SK-MEL-5 (cell line): ENCODE results near the gene FOXB1. TPM values are rescaled to one million over a fixed set of nuclear protein-coding genes. Genes with fewer than 3 reads are reported as not detected.

Experiments
- DNase-seq: peaks from one replicate; pipeline ENCODE4 v3.0.0-alpha.2; 2016; ENCODE audit warnings: low read depth, low spot score
- in situ Hi-C: cut with HindIII; loops from 2 replicates; pipeline ENCODE4 v1.10.0; 2016; ENCODE audit warnings: low sequenced_read_pairs, high pct_unique_total_duplicates, low pct_unique_long_range_greater_than_20kb
- total RNA-seq: library from RNA; depleted of rRNA; stranded (reverse); fragments of >200 nt; shearing (Covaris generic); gene quantifications from 2 replicates; pipeline ENCODE4 v1.2.3, GENCODE V29; 2014

Gene FOXB1
- total RNA-seq, 1 experiment from 2014 or later: not detected

DNA sequence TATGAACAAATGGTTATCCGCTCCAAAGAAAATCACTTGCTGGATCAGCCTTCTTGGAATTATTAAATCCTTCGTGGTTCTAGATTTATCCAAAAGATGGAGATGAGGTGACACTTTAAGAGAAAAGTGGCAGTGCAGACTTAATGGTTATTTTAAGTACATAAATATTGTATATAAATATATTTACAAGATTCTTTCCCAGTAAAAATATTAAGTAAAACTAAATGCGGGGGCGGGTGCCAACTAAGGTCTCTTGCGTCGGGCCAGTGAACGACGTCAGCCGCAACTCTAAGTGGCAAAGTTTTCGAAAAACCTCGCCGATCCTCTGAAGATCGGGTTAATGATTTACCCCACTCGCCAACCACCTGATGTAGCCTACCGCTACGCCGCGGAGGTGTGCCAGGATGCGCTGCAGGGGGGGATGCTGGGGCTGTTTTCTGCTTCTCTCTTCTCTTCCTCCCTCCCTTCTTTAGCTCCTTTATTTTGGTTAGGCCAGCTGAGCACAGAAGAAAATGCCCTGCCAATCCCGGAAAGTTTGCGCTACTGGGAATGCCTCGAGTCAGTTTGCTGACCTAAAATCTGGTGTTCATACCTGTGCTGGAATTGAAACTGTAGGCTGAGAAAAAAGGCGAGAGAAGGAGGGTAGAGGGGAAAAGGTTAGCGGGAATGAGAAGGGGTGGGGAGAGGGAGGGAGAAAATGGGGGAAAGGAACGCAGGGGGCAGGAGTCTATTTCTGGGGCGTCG lies 7.6 kb upstream of the FOXB1 start:
- in situ Hi-C loops: no loop called here
- DNase-seq: no peak

DNA sequence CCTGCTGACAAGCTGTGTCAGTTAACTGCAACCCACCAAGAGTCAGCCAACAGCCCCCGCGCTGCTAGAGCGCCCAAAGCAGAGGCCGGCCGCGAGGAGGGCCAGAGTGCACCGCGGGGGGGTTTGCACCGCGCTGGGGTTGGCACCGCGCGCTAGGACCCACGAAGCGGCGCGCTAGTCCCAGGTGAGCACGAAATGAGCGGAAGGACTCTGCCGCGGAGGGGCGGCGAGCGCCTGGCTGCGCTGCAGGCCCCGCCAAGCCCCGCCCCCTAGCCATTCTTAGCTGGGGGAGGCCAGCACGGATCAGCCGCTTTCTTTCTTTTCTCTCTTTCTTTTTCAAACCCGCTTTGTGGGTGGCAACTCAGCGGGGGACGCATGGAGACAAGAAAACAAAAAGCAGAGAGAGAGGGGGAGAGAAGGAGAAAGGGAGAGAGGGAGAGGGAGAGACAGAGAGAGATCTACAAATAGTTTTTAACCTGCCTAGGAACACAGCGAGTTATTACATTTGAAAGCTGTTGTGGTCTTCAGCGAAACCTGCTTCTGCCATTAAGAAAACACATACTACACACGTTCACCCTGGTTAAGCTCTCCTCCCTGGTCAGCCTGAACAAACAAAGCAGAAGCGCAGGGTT lies 6.9 kb upstream of the FOXB1 start:
- in situ Hi-C loops: no loop called here
- no peak for DNase-seq

DNA sequence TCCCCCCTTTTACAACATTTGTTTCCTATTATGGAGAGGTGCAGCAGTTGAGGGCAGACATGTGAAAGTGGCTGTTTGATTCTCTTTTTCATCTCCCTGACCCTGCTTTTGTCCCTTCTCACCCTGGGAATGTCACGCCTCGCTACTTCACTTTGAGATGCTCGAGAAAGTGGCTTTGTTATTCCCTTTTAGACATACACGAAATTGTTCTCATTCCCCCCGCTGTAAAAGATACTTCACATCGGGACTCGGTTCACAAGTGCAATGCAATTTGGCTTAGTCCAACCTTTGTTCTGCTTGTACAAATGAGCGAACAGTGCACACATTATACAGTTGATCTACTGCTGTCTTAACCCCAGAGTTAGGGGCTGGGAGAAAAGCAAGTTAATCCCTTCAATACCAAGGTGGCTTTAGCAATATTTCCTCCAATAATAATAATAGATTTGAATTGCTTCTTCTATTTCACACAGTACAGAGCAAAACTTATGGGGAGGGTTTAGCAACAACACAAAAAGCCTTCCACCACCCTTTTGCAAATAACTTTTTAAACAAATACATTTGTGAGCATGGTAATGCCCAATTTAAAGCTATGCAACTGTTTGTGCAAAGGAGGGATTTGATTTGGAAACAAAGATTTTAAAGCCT lies 5.7 kb upstream of the FOXB1 start:
- no peak for DNase-seq
- in situ Hi-C loops: no loop called here

DNA sequence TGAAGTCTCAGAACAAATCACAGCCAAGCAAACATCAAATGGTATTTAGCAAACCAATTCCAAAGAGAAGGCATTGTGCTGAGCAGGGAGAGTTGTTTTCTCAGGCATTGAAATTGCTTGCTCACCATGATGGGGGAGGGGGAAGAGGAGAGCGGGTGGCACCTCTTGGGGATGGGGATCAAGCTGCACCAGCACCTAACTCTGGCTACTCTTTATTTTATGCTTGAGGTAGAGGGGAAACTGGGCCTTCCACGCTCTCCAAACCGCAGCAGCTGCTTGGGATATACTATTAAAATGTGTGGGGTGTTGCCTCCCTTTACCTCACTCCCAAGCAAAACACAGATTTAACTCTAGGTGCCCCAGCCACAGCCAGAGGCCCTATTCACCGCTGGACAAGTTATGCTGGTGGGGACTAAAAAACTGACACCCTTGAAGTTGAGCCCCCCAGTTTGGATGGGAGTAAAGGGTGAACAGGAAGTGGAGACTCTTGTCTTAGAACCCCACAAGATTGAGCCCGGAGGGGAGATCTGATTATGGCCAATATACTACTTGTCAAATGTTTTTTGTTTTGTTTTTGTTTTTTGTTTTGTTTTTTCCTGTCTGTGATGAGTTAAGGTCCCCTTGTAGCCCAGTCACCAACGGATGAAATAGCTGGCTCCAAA lies 5.0 kb upstream of the FOXB1 start:
- no peak for DNase-seq
- in situ Hi-C loops: no loop called here

DNA sequence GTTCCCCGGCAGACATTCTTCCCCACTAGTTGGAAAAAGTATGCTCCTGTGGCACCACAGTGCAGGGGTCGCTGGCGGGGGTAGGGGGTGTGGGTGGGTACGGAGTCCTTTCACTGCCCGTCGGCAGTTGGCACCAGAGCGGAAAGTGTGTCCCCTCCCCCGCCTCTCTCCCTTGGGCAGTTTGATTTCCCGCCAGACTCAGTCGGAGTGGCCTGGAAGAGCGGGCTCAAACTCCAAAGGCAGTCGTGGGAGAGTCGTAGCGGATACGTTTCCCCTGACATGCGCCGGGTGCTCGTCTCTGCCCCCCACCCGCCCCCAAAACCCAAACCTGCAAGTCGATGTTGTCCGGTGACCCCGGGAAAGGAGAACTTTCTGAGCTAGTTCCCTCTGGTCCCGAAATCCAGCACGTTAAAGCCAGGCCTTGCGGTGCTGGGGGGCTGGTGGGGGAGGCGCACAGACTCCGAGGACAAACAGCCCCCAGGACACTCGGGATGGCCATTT lies 4.4 kb upstream of the FOXB1 start:
- no peak for DNase-seq
- in situ Hi-C loops: no loop called here

DNA sequence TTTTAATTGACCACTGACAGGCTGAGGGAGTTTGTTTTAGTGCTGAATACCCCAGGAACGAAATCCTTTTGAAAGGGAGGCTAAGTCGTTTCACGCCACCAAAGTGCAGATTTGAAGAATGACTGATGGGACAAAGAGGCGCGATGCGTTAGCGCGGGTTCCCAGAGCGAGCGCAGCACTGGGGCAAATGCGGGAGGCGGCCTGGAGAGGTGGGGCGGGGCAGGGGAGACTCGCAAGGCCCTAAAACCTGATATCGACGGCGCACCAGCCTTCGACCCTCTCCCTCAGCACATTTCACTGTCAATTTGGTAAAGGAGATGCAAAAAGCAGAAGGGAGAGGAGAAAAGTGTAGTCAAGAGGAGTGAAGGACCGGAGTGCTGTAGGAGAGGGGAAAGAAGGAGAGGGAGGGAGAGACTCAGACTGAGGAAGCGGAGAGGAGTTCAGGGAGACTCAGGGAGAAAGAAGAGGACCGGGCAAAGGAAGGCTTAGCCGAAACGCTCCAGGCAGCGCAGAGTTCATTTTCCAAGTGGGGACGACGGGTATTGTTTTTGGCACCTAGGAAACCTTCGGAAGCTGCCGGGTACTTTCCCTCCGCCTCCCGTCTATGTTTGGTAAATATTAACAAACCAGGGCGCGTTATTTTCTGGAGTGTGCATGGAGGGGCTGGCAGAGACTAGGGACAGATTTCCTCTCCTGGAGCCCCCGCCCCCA lies 3.8 kb upstream of the FOXB1 start:
- in situ Hi-C loops: no loop called here
- no peak for DNase-seq

DNA sequence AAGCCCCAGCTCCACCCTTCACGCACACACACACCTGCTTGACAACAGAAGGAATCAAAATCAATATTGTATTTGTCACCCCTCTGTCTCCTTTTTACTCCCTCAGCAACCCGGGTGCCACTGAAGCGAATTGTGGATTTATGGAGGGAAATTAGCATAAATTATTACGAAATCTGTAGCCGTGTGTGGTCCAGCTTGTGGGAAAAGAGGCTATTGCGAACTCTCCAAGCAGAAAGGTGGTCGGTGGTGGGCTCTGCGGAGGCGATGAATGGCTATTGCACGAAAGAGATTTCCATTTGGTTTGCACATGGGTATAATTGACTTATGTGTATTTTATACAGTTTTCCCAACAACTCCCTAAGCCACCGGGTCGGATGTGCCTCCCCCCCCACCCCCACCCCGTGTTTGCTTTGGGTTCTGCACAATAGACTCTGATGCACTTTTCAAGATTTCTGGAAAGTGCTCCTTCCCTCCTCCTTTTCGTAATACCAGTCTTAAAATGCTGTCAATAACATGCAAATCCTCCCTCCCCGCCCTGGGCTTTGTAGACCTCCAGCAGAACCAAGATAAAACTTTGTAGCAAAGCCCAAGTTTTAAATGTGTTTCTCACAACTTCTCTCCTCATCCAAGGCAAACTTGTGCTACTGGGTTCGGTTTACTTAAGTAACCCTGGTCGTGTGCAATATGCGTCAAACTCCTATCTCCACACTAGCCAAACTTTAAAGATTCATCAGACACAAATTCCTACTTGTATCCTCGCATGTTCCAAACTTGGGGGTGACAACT lies 3.1 kb upstream of the FOXB1 start:
- DNase-seq: no peak
- in situ Hi-C loops: no loop called here

DNA sequence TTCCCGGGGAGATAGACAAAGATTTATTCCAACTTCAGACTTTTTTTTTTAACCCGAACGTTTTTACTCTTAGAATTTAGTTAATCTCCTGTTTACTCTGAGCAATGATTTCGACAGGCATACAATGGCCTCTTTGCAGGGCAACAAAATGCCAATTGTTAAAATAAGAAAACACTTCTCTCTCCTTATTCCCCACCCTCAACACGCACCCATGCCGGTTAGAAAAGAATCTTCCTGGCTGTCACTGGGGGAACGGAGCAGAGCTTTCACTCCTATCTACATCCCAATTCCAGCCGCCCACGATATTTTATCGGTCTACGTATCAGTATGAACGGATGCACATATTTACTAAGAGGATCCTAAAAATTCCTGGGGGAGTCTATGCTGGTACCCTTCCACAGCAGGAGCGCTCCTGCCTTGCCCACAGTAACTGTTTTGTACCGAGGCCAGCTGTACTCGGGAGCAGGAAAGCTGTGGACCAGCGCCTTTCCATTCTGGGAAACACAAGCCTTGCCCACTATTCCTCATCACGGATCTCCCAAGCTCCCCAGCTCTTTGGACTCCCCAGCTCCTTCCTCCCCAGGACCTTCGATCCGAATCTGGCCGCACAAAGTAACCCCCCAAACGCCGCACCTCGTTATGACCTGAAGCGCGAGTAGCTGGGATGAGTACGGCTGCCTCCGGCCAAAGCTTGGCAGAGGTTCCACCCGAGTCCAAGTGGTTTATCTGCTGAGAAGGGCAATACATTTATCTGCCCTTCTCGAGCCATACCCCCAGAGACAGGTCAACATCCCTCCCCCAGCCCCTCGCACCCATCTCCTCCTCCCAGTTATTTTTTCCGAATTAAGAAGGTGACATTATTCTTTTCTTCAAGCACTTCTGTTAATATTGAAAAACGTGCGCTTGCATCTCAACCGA lies 2.2 kb upstream of the FOXB1 start:
- in situ Hi-C loops: no loop called here

DNA sequence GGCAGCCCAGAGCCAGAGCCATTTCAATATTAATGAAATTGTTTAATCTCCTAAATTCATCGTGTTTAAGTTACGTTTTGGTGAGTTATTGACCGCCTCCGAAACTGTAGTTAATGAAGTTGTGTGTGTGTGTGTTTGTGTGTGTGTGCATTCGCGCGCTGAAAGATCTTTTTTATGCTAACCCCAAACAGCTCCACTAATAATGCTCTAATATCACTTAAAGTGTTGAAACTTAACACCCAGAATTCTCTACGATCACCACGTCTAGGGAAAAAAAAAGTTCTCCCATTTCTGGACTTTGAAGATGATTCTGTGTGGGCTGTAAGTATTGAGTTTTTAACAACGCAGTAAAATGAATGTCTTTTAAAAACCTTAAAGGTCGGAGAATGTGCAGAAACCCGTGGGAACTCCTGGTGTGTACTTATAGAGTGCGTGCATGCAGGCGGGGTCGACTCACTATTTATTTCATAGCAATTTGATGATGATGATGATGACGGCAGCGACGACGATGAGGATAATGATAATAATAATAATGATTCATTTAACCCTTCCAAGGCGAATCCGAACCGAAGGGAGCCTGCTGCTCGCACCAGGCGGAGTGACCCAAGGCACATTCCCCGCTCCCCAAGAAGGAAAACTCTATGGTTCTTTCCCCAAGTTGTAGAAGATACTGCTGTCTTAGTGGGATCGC lies 1.4 kb upstream of the FOXB1 start:
- in situ Hi-C loops: no loop called here
- DNase-seq: no peak

More for the DNA sequence above, 2.2 kb upstream of the FOXB1 start:
- no peak for DNase-seq

DNA sequence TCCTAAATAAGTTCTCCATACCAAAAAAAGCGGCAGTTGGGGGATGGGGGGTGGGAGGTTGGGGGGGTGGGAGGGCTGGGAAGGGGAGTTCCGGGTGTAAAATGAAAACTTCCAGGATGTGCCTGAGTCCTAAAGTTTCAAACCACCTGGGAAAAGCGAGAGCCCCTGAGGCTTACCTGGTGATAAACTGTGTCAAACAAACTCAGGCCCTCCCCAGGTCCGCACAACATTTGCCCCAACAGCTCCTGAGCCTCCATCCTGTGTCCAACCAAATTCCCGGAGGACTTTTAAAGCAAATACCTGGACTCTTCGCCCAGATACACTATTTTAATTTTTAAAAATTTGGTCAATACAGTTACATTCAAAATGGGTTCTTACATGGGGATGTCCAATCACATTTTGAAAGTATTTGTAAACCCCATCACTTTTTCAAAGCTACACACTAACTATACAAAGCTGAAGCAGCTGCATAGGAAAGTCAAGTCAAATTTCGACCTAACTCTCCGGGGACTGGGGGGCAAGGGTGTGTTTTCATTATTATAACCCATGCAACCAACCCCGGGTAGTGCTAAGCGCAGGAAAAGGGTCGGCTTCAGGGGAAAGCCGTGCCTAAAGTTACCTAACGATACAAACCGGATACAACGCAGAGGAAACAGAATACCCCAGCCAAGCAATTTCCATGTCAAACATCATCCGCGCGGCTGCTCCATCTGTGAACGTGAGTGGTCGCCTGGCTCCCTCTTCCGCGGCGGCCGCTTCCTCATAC lies 685 bp upstream of the FOXB1 start:
- in situ Hi-C loops: no loop called here
- no peak for DNase-seq

DNA sequence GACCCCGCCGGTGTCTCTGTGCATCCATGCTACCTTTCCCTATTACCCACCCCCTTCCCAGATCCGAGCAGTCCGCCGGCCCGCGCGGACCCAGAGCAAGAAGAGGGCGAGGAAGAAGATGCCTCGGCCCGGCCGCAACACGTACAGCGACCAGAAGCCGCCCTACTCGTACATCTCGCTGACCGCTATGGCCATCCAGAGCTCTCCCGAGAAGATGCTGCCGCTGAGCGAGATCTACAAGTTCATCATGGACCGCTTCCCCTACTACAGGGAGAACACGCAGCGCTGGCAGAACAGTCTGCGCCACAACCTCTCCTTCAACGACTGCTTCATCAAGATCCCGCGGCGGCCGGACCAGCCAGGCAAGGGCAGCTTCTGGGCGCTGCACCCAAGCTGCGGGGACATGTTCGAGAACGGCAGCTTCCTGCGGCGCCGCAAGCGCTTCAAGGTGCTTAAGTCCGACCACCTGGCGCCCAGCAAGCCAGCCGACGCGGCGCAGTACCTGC lies 788 bp downstream of the FOXB1 start:
- DNase-seq: no peak
- in situ Hi-C loops: no loop called here

DNA sequence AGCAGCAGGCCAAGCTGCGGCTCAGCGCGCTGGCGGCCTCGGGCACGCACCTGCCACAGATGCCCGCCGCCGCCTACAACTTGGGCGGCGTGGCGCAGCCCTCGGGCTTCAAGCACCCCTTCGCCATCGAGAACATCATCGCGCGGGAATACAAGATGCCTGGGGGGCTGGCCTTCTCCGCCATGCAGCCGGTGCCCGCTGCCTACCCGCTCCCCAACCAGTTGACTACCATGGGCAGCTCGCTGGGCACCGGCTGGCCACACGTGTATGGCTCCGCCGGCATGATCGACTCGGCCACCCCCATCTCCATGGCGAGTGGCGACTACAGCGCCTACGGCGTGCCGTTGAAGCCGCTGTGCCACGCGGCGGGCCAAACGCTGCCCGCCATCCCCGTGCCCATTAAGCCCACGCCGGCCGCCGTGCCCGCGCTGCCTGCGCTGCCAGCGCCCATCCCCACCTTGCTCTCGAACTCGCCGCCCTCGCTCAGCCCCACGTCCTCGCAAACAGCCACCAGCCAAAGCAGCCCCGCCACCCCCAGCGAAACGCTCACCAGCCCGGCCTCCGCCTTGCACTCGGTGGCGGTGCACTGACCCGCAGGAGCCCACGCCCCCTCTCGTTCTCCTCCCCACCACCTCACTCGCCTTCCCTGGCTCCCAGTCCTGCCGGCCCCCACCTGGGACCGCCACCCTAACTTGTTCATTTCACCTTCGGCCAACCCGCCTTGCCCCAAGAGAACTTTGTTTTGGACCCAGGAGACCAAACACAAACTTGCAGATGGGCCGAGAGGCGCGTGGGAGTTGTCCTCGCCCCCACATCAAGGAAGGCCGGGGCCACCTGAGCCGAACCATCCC lies 1.5 kb downstream of the FOXB1 start:
- DNase-seq: no peak
- in situ Hi-C loops: no loop called here

DNA sequence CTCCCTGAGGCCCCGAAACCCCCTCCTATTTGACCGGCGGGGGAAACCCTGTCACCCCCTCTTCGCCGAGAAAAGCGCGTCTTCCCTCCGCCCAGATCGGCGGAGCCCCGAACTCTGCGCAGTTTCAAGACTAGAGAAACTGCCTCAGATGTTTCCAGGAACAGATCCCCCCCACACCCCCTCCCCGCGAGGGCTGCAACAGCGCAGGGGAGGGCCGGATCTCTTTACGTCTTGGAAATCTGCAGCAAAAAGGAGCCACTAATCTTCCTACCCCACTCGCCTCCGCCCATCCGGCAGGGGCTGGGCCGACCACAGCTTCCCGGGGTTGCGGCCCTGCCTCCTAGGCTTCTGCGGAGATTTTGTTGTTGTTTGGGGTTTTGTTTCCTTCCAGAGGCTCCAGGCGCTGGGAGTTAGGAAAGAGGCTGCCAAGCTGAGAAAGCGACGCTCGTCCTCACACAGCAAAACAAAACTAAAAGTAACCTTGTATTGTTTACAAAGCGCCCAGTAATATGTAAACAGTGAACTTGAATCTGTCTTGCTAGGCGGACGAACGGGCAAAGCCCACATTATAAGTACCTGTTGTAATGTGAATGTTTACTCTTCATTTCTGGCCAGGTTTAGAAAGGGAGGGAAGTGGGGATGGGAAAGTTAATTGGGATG lies 2.2 kb downstream of the FOXB1 start:
- DNase-seq: peak; percentile 30
- in situ Hi-C loops: no loop called here
